Thyroid gland (tissue), 4 donors: ENCODE results near the gene SMARCB1.

Experiments used
- CTCF ChIP-seq, 6 experiments: fragments of 200-600 bp in 3 of 6; fragments of 450-650 bp in 3 of 6; sonication (generic) in 3 of 6; IDR thresholded peaks; one replicate each; pipeline ENCODE4 v1.5.1; 2016 to 2019; ENCODE audit warnings: antibody characterized with exemption in 6 of 6, mild to moderate bottlenecking in 2 of 6, inconsistent platforms in 1 of 6, moderate library complexity in 1 of 6
- POLR2A ChIP-seq, 2 donors: fragments of 450-650 bp; IDR thresholded peaks; one replicate each; pipeline ENCODE4 v1.6.1; 2017; ENCODE audit warnings: antibody characterized with exemption in 2 of 2, mild to moderate bottlenecking in 2 of 2, moderate library complexity in 1 of 2

DNA sequence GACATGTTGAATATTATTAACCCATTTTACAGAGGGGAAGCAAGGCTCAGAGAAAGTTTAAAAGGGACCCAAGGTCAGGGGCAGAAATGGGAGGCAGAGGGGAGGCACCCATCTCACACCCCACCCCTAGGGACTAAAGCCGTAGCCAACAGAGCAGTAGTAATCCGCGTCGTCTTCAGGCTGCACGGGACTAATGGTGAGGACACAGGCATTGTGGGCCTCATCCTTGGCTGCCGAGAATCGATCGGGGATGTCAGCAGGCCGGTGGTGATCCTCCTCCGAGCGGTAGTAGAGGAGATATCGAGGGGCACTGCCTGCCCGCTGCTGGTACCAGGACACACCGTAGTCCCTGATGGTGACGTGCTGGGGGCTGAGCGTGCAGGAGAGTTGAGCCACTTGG, 34.0 kb upstream of the SMARCB1 start:
- TF ChIP-seq CTCF (IDR thresholded peaks at IDR 0.05): no peak
- TF ChIP-seq POLR2A (IDR thresholded peaks at IDR 0.05): no peak
